GM18505 (cell line): ENCODE data around the gene GPR143.
"Not testable (repeated sequence)": the region's sequence is repeated elsewhere in the genome, so short reads cannot be mapped to it uniquely, and the experiment has no call there.

ENCODE experiments used
- ATAC-seq: cut with Tn5 transposase; IDR thresholded peaks from one replicate; pipeline ENCODE4 v1.9.1; 2021; ENCODE audit not compliant: unreplicated experiment
- POLR2A ChIP-seq: IDR thresholded peaks from 4 replicates; pipeline ENCODE4 v1.6.1; 2011; ENCODE audit warnings: borderline replicate concordance; ENCODE audit not compliant: insufficient read depth, insufficient read length; ENCODE audit errors: extremely low read depth

Gene GPR143

GRCh38 chrX:9765737-9766097, at the start of gene GPR143:
Gene GPR143 (minus strand): TSS chrX:9765847. CDS start chrX:9765817, 30 bp downstream.
- no peak for TF ChIP-seq POLR2A
- ATAC-seq: no peak

- not testable (repeated sequence) for ATAC-seq
Observed at GRCh38 chrX:9811086-9811485, 45.4 kb upstream of the GPR143 start.

GRCh38 chrX:9809876-9810275, 44.2 kb upstream of the GPR143 start:
- not testable (repeated sequence) for ATAC-seq

GRCh38 chrX:9807355-9808182, 41.9 kb upstream of the GPR143 start:
- ATAC-seq: no peak
- TF ChIP-seq POLR2A: no peak

- ATAC-seq: no peak
- TF ChIP-seq POLR2A: no peak
Observed at GRCh38 chrX:9805956-9806355, 40.3 kb upstream of the GPR143 start.

GRCh38 chrX:9804444-9804843, 38.8 kb upstream of the GPR143 start:
- no peak for ATAC-seq

GRCh38 chrX:9802737-9803136, 37.1 kb upstream of the GPR143 start:
- ATAC-seq: no peak
- no peak for TF ChIP-seq POLR2A

More at GRCh38 chrX:9804444-9804843, 38.8 kb upstream of the GPR143 start:
- TF ChIP-seq POLR2A: no peak

- TF ChIP-seq POLR2A: no peak
- ATAC-seq: no peak
Observed at GRCh38 chrX:9797384-9798360, 32.0 kb upstream of the GPR143 start.

GRCh38 chrX:9794495-9794894, 28.8 kb upstream of the GPR143 start:
- TF ChIP-seq POLR2A: no peak
- ATAC-seq: no peak

GRCh38 chrX:9790866-9791265, 25.2 kb upstream of the GPR143 start:
- TF ChIP-seq POLR2A: no peak
- ATAC-seq: no peak

- TF ChIP-seq POLR2A: no peak
- ATAC-seq: no peak
Observed at GRCh38 chrX:9789555-9789954, 23.9 kb upstream of the GPR143 start.

GRCh38 chrX:9788911-9789310, 23.3 kb upstream of the GPR143 start:
- no peak for ATAC-seq
- no peak for TF ChIP-seq POLR2A

- ATAC-seq: no peak
- no peak for TF ChIP-seq POLR2A
Observed at GRCh38 chrX:9786798-9787635, 21.4 kb upstream of the GPR143 start.
